Peyer's patch (tissue), 4 donors: Measurements from ENCODE around the gene CLDN5. TPM values are rescaled to one million over a fixed set of nuclear protein-coding genes. Genes with fewer than 3 reads are reported as not detected.
"Not testable (repeated sequence)": the region's sequence is repeated elsewhere in the genome, so short reads cannot be mapped to it uniquely, and the experiment has no call there.

Experiments used
- DNase-seq, 3 donors: peaks; one replicate each; pipeline ENCODE4 v3.0.0-alpha.2; 2017 to 2019
- H3K27ac ChIP-seq, 4 donors: fragments of 200-600 bp; sonication (generic); one replicate each; pipeline ENCODE4 v1.5.1; 2016 to 2019
- H3K27me3 ChIP-seq, 2 donors: fragments of 200-600 bp; sonication (generic); one replicate each; pipeline ENCODE4 v1.5.1; 2019
- H3K36me3 ChIP-seq, 3 donors: fragments of 200-600 bp; sonication (generic); one replicate each; pipeline ENCODE4 v1.5.1; 2016 to 2019
- H3K4me1 ChIP-seq, 4 donors: fragments of 200-600 bp; sonication (generic); one replicate each; pipeline ENCODE4 v1.5.1; 2016 to 2019
- H3K4me3 ChIP-seq, 4 donors: fragments of 200-600 bp; sonication (generic); 1 replicate in 3 of 4; 2 replicates in 1 of 4; pipeline ENCODE4 v1.5.1; 2016 to 2019; ENCODE audit warnings: mild to moderate bottlenecking in 1 of 4
- H3K9me3 ChIP-seq, 4 donors: fragments of 200-600 bp; sonication (generic); one replicate each; pipeline ENCODE4 v1.5.1; 2016 to 2019; ENCODE audit warnings: mild to moderate bottlenecking in 1 of 4
- POLR2A ChIP-seq, 2 donors: fragments of 450-650 bp; IDR thresholded peaks; one replicate each; pipeline ENCODE4 v1.5.1; 2017; ENCODE audit warnings: antibody characterized with exemption in 2 of 2, mild to moderate bottlenecking in 2 of 2, moderate library complexity in 2 of 2
- total RNA-seq, 4 donors: library from RNA; depleted of rRNA; stranded (reverse); fragments of >200 nt; gene quantifications; one replicate each; pipeline ENCODE4 v1.1.0, GENCODE V29; 2016
- TF ChIP-seq, protein P1 (sequence below), 6 experiments: fragments of 450-650 bp in 4 of 6; fragments of 200-600 bp in 2 of 6; sonication (generic) in 1 of 6; IDR thresholded peaks; one replicate each; pipeline ENCODE4 v1.5.1; 2017 to 2019; ENCODE audit warnings: antibody characterized with exemption in 6 of 6, mild to moderate bottlenecking in 3 of 6, moderate library complexity in 1 of 6

Gene CLDN5
- total RNA-seq, 4 donors from 2014 or later = 27.0 to 67.0 (median 34.1) TPM

- H3K4me3 ChIP-seq = no peak overlapping the region
- DNase-seq = peak in 1 of 3 donors; percentile 27
- H3K27me3 ChIP-seq = no peaks in the 10 kb centered on the region
- TF ChIP-seq, protein P1, sequence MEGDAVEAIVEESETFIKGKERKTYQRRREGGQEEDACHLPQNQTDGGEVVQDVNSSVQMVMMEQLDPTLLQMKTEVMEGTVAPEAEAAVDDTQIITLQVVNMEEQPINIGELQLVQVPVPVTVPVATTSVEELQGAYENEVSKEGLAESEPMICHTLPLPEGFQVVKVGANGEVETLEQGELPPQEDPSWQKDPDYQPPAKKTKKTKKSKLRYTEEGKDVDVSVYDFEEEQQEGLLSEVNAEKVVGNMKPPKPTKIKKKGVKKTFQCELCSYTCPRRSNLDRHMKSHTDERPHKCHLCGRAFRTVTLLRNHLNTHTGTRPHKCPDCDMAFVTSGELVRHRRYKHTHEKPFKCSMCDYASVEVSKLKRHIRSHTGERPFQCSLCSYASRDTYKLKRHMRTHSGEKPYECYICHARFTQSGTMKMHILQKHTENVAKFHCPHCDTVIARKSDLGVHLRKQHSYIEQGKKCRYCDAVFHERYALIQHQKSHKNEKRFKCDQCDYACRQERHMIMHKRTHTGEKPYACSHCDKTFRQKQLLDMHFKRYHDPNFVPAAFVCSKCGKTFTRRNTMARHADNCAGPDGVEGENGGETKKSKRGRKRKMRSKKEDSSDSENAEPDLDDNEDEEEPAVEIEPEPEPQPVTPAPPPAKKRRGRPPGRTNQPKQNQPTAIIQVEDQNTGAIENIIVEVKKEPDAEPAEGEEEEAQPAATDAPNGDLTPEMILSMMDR (IDR thresholded peaks at IDR 0.05) = no peak
- TF ChIP-seq POLR2A (IDR thresholded peaks at IDR 0.05) = no peak
- H3K9me3 ChIP-seq = no peaks in the 10 kb centered on the region
- no peak overlapping the region for H3K27ac ChIP-seq
- H3K4me1 ChIP-seq = no peaks in the 10 kb centered on the region
- H3K36me3 ChIP-seq = no peaks in the 10 kb centered on the region
Observed at GRCh38 chr22:19536564-19536963, 12.4 kb upstream of the CLDN5 start.

GRCh38 chr22:19535001-19535400 is 10.8 kb upstream of the CLDN5 start:
- TF ChIP-seq POLR2A (IDR thresholded peaks at IDR 0.05) = no peak
- DNase-seq = no peak
- H3K36me3 ChIP-seq = no peaks in the 10 kb centered on the region
- no peaks in the 10 kb centered on the region for H3K9me3 ChIP-seq
- H3K27me3 ChIP-seq = no peaks in the 10 kb centered on the region
- no peaks in the 10 kb centered on the region for H3K4me1 ChIP-seq
- no peak overlapping the region for H3K4me3 ChIP-seq
- no peak overlapping the region for H3K27ac ChIP-seq

GRCh38 chr22:19533857-19534256 is 9.6 kb upstream of the CLDN5 start:
- H3K9me3 ChIP-seq = no peaks in the 10 kb centered on the region
- TF ChIP-seq POLR2A (IDR thresholded peaks at IDR 0.05) = no peak
- TF ChIP-seq, protein P1 (IDR thresholded peaks at IDR 0.05) = no peak
- H3K4me1 ChIP-seq = no peaks in the 10 kb centered on the region
- no peak overlapping the region for H3K4me3 ChIP-seq
- H3K27me3 ChIP-seq = no peaks in the 10 kb centered on the region
- H3K27ac ChIP-seq = no peak overlapping the region
- DNase-seq = no peak
- no peaks in the 10 kb centered on the region for H3K36me3 ChIP-seq

DNA sequence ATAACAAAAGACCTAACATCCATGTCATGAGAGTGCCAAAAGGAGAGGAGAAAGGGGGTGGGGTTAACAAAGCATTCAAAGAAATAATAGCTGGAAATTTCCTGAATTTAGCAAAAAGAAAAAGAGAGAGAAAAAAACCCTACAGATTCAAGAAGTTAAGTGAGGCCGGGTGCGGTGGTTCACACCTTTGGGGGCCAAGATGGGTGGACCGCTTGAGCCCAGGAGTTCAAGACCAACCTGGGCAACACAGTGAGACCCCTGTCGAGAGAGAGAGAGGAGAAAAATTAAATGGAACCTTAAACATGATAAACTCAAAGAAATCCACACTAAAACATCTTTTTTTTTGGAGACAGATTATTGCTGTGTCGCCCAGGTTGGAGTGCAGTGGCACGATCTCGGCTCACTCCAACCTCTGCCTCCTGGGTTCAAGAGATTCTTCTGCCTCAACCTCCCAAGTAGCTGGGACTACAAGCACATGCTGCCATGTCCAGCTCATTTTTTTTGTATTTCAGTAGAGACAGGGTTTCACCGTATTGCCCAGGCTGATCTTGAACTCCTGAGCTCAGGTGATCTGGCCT is 8.9 kb upstream of the CLDN5 start:
- Histone ChIP-seq H3K4me3 (no peak overlapping the region), H3K9me3 (no peaks in the 10 kb centered on the region), H3K27ac (no peak overlapping the region), H3K4me1 (no peaks in the 10 kb centered on the region), H3K27me3 (no peaks in the 10 kb centered on the region), H3K36me3 (no peaks in the 10 kb centered on the region)
- TF ChIP-seq, protein P1 (IDR thresholded peaks at IDR 0.05) = no peak
- TF ChIP-seq POLR2A (IDR thresholded peaks at IDR 0.05) = no peak
- no peak for DNase-seq

DNA sequence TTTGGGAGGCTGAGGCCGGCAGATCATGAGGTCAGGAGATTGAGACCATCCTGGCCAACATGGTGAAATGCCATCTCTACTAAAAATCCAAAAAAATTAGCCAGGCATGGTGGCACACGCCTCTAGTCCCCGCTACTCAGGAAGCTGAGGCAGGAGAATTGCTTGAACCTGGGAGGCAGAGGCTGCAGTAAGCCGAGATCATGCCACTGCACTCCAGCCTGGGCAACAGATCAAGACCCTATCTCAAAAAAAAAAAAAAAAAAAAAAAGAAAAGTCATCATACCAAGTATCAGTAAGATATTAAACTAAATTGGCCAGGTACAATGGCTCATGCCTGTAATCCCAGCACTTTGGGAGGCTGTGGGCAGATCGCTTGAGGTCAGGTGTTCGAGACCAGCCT is 7.1 kb upstream of the CLDN5 start:
- not testable (repeated sequence) for H3K36me3 ChIP-seq, H3K4me1 ChIP-seq, H3K27ac ChIP-seq, H3K27me3 ChIP-seq, H3K9me3 ChIP-seq, H3K4me3 ChIP-seq
- DNase-seq = peak in 1 of 3 donors; percentile 18

GRCh38 chr22:19530751-19531150 is 6.5 kb upstream of the CLDN5 start:
- no peaks in the 10 kb centered on the region for H3K4me1 ChIP-seq
- H3K27ac ChIP-seq = no peak overlapping the region
- H3K4me3 ChIP-seq = no peak overlapping the region
- TF ChIP-seq, protein P1 (IDR thresholded peaks at IDR 0.05) = no peak
- TF ChIP-seq POLR2A (IDR thresholded peaks at IDR 0.05) = no peak
- peak in 1 of 3 donors; percentile 31 for DNase-seq
- H3K27me3 ChIP-seq = no peaks in the 10 kb centered on the region
- no peaks in the 10 kb centered on the region for H3K9me3 ChIP-seq
- H3K36me3 ChIP-seq = no peaks in the 10 kb centered on the region

DNA sequence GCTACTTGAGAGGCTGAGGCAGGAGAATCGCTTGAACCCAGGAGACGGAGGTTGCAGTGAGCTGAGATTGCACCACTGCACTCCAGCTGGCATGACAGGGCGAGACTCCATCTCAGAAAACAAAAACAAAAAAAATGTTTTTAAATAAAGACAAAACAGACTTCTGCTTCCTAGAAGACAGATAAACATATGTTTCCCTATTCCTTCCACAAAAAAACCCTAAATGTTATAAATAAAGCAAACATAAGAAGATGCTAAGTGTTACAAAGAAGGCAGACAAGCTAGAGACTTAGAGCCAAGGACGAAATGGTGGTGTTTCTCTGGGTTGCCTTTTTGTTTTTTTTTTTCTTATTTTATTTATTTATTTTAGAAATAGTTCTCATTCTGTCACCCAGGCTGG is 5.6 kb upstream of the CLDN5 start:
- DNase-seq = no peak
- Histone ChIP-seq H3K4me1 (no peaks in the 10 kb centered on the region), H3K27me3 (peaks cover 0 to 1% of the 10 kb centered on the region in 2 donors), H3K36me3 (no peaks in the 10 kb centered on the region), H3K9me3 (no peaks in the 10 kb centered on the region), H3K4me3 (no peak overlapping the region), H3K27ac (no peak overlapping the region)
- no peak for TF ChIP-seq POLR2A (IDR thresholded peaks at IDR 0.05)
